HL-60 (cell line): ENCODE results near the gene PIGB.

Experiments
- DNase-seq, 2 experiments: peaks; one replicate each; pipeline ENCODE4 v3.0.0-alpha.2; 2010 to 2020; ENCODE audit warnings: low read depth in 1 of 2, low spot score in 1 of 2
- H3K27ac ChIP-seq: fragments of 250-450 bp; sonication (Bioruptor Pico); replicated peaks from 2 replicates; pipeline ENCODE4 v1.5.1; 2020; ENCODE audit warnings: mild to moderate bottlenecking, moderate library complexity
- H3K27me3 ChIP-seq: fragments of 250-450 bp; sonication (Bioruptor Pico); 2 replicates; pipeline ENCODE4 v1.5.1; 2021; ENCODE audit warnings: mild to moderate bottlenecking, moderate library complexity; ENCODE audit not compliant: insufficient read depth, poor library complexity, severe bottlenecking
- H3K4me3 ChIP-seq: replicated peaks from 2 replicates; pipeline ENCODE4 v1.5.1; 2011; ENCODE audit warnings: mild to moderate bottlenecking, control low read depth, low read length; ENCODE audit not compliant: insufficient read depth
- CTCF ChIP-seq: IDR thresholded peaks from one replicate; pipeline ENCODE4 v1.5.1; 2011; ENCODE audit warnings: low read length, control low read depth, inconsistent platforms; ENCODE audit not compliant: insufficient read depth
- GABPA ChIP-seq: IDR thresholded peaks from 2 replicates; pipeline ENCODE4 v1.6.1; 2012; ENCODE audit warnings: low read depth
- POLR2AphosphoS5 ChIP-seq: IDR thresholded peaks from 2 replicates; pipeline ENCODE4 v1.6.1; 2012; ENCODE audit warnings: low read depth
- REST ChIP-seq: IDR thresholded peaks from 2 replicates; pipeline ENCODE4 v1.6.1; 2012; ENCODE audit warnings: low read depth; ENCODE audit not compliant: insufficient replicate concordance
- SPI1 ChIP-seq: IDR thresholded peaks from 2 replicates; pipeline ENCODE4 v1.6.1; 2012; ENCODE audit warnings: low read depth, mild to moderate bottlenecking, borderline replicate concordance

Gene PIGB

GRCh38 chr15:55334997-55335396, 16.0 kb downstream of the PIGB start:
- no peak overlapping the region for H3K27ac ChIP-seq
- peak in 1 of 2 experiments; percentile 6 for DNase-seq
- no peak overlapping the region for H3K4me3 ChIP-seq
- TF ChIP-seq REST = no peak
- H3K27me3 ChIP-seq = no peaks in the 10 kb centered on the region

- no peak for TF ChIP-seq POLR2AphosphoS5
- TF ChIP-seq REST = no peak
- TF ChIP-seq CTCF = no peak
- no peak for TF ChIP-seq GABPA
- no peak for TF ChIP-seq SPI1
- no peaks in the 10 kb centered on the region for H3K27me3 ChIP-seq
- DNase-seq = no peak
Observed at GRCh38 chr15:55337160-55337559, 18.1 kb downstream of the PIGB start.

GRCh38 chr15:55343168-55343567, 24.1 kb downstream of the PIGB start:
- TF ChIP-seq GABPA = no peak
- Histone ChIP-seq H3K4me3 (no peak overlapping the region), H3K27me3 (no peaks in the 10 kb centered on the region), H3K27ac (no peak overlapping the region)
- DNase-seq = no peak

More at GRCh38 chr15:55337160-55337559, 18.1 kb downstream of the PIGB start:
- Histone ChIP-seq H3K27ac (no peak overlapping the region), H3K4me3 (no peak overlapping the region)

- H3K4me3 ChIP-seq = no peak overlapping the region
- no peak overlapping the region for H3K27ac ChIP-seq
- no peak for DNase-seq
- H3K27me3 ChIP-seq = no peaks in the 10 kb centered on the region
- no peak for TF ChIP-seq POLR2AphosphoS5
- TF ChIP-seq GABPA = no peak
- TF ChIP-seq SPI1 = no peak
- TF ChIP-seq CTCF = no peak
- no peak for TF ChIP-seq REST
Observed at GRCh38 chr15:55344206-55344605, 25.2 kb downstream of the PIGB start.
